HepG2 (cell line): ENCODE data around the gene WDSUB1. TPM values are rescaled to one million over a fixed set of nuclear protein-coding genes. Genes with fewer than 3 reads are reported as not detected.

Experiments used
- polyA plus RNA-seq, 8 experiments: library from polyadenylated mRNA; depleted of rRNA in 3 of 8; stranded (reverse) in 7 of 8; unstranded in 1 of 8; fragments of >200 nt; fragmentation: Illumina TruSeq in 4 of 8; extraction: Trizol in 4 of 8; gene quantifications; 2 replicates each; pipeline versions ENCODE4 v1.2.1 to v1.2.3, GENCODE V29; 2011 to 2016; ENCODE audit warnings: low read depth in 4 of 8, missing spikeins in 1 of 8, mixed read lengths in 1 of 8; ENCODE audit not compliant: insufficient read depth in 1 of 8
- total RNA-seq, 5 experiments: library from RNA; depleted of rRNA; stranded (reverse); fragments of >200 nt; fragmentation: Illumina TruSeq; extraction: Trizol; gene quantifications; 2 replicates each; pipeline ENCODE4 v1.2.3, GENCODE V29; 2016; ENCODE audit warnings: low read depth in 1 of 5
- TF ChIP-seq, protein P1 (sequence below), 2 experiments: fragments of 450-650 bp in 1 of 2; sonication (generic) in 1 of 2; formaldehyde crosslinking in 1 of 2; IDR thresholded peaks; 2 replicates each; pipeline versions ENCODE4 v1.6.1 to v1.8.0; 2016 to 2022; ENCODE audit warnings: antibody characterized with exemption in 1 of 2, mild to moderate bottlenecking in 1 of 2, missing genetic modification reagents in 1 of 2

WDSUB1 gene
- total and polyA plus RNA-seq, 2 of the 13 experiments (the other 11 are each of a cell fraction or from before 2014, with no cell fraction given): 10.1 to 10.7 TPM

- TF ChIP-seq, protein P1, sequence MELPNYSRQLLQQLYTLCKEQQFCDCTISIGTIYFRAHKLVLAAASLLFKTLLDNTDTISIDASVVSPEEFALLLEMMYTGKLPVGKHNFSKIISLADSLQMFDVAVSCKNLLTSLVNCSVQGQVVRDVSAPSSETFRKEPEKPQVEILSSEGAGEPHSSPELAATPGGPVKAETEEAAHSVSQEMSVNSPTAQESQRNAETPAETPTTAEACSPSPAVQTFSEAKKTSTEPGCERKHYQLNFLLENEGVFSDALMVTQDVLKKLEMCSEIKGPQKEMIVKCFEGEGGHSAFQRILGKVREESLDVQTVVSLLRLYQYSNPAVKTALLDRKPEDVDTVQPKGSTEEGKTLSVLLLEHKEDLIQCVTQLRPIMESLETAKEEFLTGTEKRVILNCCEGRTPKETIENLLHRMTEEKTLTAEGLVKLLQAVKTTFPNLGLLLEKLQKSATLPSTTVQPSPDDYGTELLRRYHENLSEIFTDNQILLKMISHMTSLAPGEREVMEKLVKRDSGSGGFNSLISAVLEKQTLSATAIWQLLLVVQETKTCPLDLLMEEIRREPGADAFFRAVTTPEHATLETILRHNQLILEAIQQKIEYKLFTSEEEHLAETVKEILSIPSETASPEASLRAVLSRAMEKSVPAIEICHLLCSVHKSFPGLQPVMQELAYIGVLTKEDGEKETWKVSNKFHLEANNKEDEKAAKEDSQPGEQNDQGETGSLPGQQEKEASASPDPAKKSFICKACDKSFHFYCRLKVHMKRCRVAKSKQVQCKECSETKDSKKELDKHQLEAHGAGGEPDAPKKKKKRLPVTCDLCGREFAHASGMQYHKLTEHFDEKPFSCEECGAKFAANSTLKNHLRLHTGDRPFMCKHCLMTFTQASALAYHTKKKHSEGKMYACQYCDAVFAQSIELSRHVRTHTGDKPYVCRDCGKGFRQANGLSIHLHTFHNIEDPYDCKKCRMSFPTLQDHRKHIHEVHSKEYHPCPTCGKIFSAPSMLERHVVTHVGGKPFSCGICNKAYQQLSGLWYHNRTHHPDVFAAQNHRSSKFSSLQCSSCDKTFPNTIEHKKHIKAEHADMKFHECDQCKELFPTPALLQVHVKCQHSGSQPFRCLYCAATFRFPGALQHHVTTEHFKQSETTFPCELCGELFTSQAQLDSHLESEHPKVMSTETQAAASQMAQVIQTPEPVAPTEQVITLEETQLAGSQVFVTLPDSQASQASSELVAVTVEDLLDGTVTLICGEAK (IDR thresholded peaks at IDR 0.05): peak; percentile 44; the same call in 1 of the 2 replicates
- TF ChIP-seq, protein P1 (CRISPR knock-in tag; IDR thresholded peaks at IDR 0.05): peak; percentile 97
- TF ChIP-seq, all 625 proteins: peak for 1
Observed at GRCh38 chr2:159226608-159227385, 59.7 kb downstream of the WDSUB1 start (continued).
